ENCODE data around the gene ZKSCAN8.

Gene ZKSCAN8

DNA sequence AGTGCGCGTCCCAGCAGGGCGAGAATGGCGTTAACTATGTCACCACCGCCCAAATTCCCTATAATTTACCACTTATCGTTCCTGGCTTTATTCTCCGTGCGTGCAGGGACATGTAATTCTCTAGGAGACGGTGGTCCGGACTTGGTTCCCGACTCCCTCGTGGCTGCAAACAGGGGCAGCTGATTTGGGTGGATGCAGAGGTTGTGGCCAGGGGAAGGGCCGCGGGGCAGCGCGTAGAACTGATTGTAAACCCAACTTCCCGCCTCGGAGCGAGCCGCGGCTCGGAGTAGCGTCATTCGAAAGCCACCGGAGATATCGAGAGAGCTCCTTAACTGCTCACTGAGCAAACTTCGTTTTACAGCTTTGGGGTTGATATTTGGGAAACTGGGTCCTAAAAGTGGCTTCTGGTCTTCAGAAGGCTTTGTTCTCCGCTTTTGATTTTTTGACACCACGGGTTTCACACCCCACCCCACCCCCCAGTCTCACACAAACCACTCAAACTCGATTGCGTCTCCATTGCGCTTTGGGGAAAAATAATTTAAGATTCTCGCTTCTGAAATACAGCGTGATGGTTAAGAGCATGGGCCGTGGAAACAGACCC is 65.9 kb downstream of the ZKSCAN8 start:
- no peak for DNase-seq

DNA sequence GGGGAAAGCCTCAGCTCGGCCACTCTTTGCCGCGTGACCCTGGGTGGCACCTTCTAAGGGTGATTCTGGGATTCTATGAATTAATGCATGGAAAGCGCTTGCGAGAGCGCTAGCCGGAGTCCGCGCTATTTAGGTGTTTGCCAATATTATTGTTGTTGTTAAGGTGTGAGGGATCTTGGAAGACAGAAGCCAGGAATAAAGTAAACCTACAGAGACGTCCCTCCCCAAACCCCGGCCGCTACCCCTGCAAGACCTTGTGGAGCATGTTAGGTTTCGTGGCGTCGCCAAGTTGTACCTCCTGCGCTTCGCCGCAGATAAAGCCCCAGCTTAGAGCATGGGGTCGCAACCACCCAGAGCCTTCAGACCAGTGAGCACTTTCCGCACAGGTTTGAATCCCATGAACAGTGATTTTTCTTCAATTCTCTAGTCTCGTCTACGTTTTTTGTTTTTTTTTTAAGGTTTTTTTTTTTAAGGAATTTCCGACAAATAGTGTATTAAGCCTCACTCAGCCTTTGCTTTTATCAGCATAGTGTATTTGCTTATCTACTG is 66.5 kb downstream of the ZKSCAN8 start:
- no peak for DNase-seq
